OCI-LY3 (cell line): Measurements from ENCODE around the gene CCNL1.

ENCODE experiments used
- CTCF ChIP-seq: fragments of 200-600, 300-600 bp; sonication (generic); IDR thresholded peaks from 2 replicates; pipeline ENCODE4 v1.5.1; 2014; ENCODE audit warnings: antibody characterized with exemption, low read length, low read depth
- EZH2phosphoT487 ChIP-seq: fragments of 200-600 bp; shearing (Covaris generic); IDR thresholded peaks from 2 replicates; pipeline ENCODE4 v1.6.1; 2018; ENCODE audit warnings: antibody characterized with exemption, mixed run types, low read depth

DNA sequence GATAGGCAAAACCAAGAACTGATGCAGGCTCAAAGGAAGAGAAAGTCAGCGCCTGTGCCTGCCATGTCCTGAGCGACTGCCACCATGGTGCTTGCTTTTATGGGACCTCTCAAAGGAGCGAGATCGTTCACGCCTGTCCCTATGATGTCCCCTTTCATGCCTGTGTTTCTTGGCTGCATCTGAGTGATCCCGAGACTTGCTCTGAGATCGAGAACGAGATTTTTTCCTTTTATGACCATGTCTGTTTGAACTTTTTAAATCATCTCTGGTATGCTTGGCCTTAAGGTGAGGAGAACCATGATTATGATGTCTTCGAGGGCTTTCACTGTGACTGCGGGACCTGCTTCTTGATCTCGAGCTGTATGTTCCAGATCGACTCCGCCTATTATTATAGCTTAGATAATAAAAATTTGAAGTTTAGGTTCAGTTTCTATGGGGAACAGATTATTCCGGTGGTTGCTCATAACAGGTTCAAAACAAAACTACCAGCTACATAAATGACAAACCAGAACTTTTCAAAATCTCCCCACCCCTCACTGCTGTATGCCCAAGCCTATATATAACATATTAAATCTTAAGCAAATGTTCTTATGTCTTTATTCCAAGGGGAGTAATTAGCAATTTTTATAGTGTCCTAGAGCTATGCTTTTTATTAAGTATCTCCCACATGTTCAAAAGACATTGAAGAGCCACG is 11.6 kb downstream of the CCNL1 start:
- TF ChIP-seq CTCF = no peak
- no peak for TF ChIP-seq EZH2phosphoT487
